Neuronal stem cell (in vitro differentiated cells): ENCODE results near the gene E4F1.

ENCODE experiments used
- DNase-seq: peaks from one replicate; pipeline ENCODE4 v3.0.0-alpha.2; 2013; ENCODE audit warnings: low spot score
- H2AFZ ChIP-seq: one replicate; pipeline ENCODE4 v1.6.1; 2013; ENCODE audit warnings: mild to moderate bottlenecking, low read length, inconsistent platforms
- H2AK5ac ChIP-seq: 2 replicates; pipeline ENCODE4 v1.6.1; 2013; ENCODE audit warnings: low read depth, mild to moderate bottlenecking, inconsistent platforms, low read length, moderate library complexity, mixed read lengths
- H2BK120ac ChIP-seq: 2 replicates; pipeline ENCODE4 v1.6.1; 2013; ENCODE audit warnings: low read depth, mild to moderate bottlenecking, inconsistent platforms, low read length, moderate library complexity, mixed read lengths
- H2BK12ac ChIP-seq: one replicate; pipeline ENCODE4 v1.6.1; 2013; ENCODE audit warnings: low read length, inconsistent platforms
- H2BK15ac ChIP-seq: 2 replicates; pipeline ENCODE4 v1.6.1; 2013; ENCODE audit warnings: mild to moderate bottlenecking, low read length, inconsistent platforms, mixed read lengths
- H2BK5ac ChIP-seq: one replicate; pipeline ENCODE4 v1.6.1; 2013; ENCODE audit warnings: inconsistent platforms, mild to moderate bottlenecking, low read length, moderate library complexity
- H3K14ac ChIP-seq: one replicate; pipeline ENCODE4 v1.6.1; 2013; ENCODE audit warnings: low read length, inconsistent platforms
- H3K18ac ChIP-seq: 2 replicates; pipeline ENCODE4 v1.6.1; 2013; ENCODE audit warnings: low read length, inconsistent platforms
- H3K23ac ChIP-seq: 2 replicates; pipeline ENCODE4 v1.6.1; 2013; ENCODE audit warnings: low read depth, mild to moderate bottlenecking, mixed read lengths, low read length, inconsistent platforms; ENCODE audit not compliant: poor library complexity
- H3K27ac ChIP-seq: replicated peaks from 3 replicates; pipeline ENCODE4 v1.5.1; 2013; ENCODE audit warnings: low read length, inconsistent platforms
- H3K27me3 ChIP-seq, 3 experiments: 2 replicates each; pipeline ENCODE4 v1.6.1; 2013; ENCODE audit warnings: low read length in 3 of 3, mild to moderate bottlenecking in 2 of 3, inconsistent platforms in 1 of 3, low read depth in 1 of 3, mixed read lengths in 1 of 3, moderate library complexity in 1 of 3; ENCODE audit not compliant: control insufficient read depth in 3 of 3, insufficient read depth in 3 of 3
- H3K36me3 ChIP-seq, 2 donors: replicated peaks in 1 of 2; 2 replicates each; pipeline ENCODE4 v1.6.1; 2013; ENCODE audit warnings: low read length in 2 of 2; ENCODE audit not compliant: control insufficient read depth in 2 of 2, insufficient read depth in 2 of 2
- H3K4ac ChIP-seq: 2 replicates; pipeline ENCODE4 v1.6.1; 2013; ENCODE audit warnings: inconsistent platforms, mild to moderate bottlenecking, low read length, moderate library complexity
- H3K4me1 ChIP-seq, 2 donors: 1 replicate in 1 of 2; 2 replicates in 1 of 2; pipeline ENCODE4 v1.6.1; 2013; ENCODE audit warnings: low read length in 2 of 2, low read depth in 1 of 2; ENCODE audit not compliant: control insufficient read depth in 2 of 2, insufficient read depth in 1 of 2
- H3K4me2 ChIP-seq: one replicate; pipeline ENCODE4 v1.6.1; 2013; ENCODE audit warnings: mild to moderate bottlenecking, low read length, inconsistent platforms; ENCODE audit not compliant: insufficient read depth, poor library complexity, severe bottlenecking
- H3K4me3 ChIP-seq, 2 donors: 2 replicates each; pipeline ENCODE4 v1.5.1; 2013; ENCODE audit warnings: low read length in 2 of 2, mild to moderate bottlenecking in 2 of 2, inconsistent platforms in 1 of 2, moderate library complexity in 1 of 2
- H3K79me1 ChIP-seq: one replicate; pipeline ENCODE4 v1.6.1; 2013; ENCODE audit warnings: low read depth, mild to moderate bottlenecking, inconsistent platforms, low read length, moderate library complexity
- H3K9ac ChIP-seq: one replicate; pipeline ENCODE4 v1.6.1; 2013; ENCODE audit warnings: mild to moderate bottlenecking, low read depth, low read length, inconsistent platforms; ENCODE audit not compliant: poor library complexity
- H3K9me3 ChIP-seq, 2 donors: replicated peaks in 1 of 2; 2 replicates each; pipeline versions ENCODE3 to v1.6.1; 2013; ENCODE audit warnings: low read length in 2 of 2, mild to moderate bottlenecking in 2 of 2, inconsistent platforms in 1 of 2, low read depth in 1 of 2, mixed read lengths in 1 of 2, moderate library complexity in 1 of 2; ENCODE audit not compliant: control insufficient read depth in 2 of 2, insufficient read depth in 1 of 2
- H4K8ac ChIP-seq: one replicate; pipeline ENCODE4 v1.6.1; 2013; ENCODE audit warnings: low read depth, mild to moderate bottlenecking, inconsistent platforms, low read length, moderate library complexity
- H4K91ac ChIP-seq: one replicate; pipeline ENCODE4 v1.6.1; 2013; ENCODE audit warnings: low read length, low read depth, mild to moderate bottlenecking, inconsistent platforms; ENCODE audit not compliant: poor library complexity
- WGBS, 2 donors: extraction: QIAGEN DNeasy Blood & Tissue Kit; methylation state at CpG; one replicate each; pipeline ENCODE4 v1.1.7; 2013; ENCODE audit warnings: missing lambda C conversion rate in 2 of 2, mixed read lengths in 1 of 2; ENCODE audit not compliant: insufficient read length in 2 of 2, insufficient replicate concordance in 1 of 2; ENCODE audit errors: extremely low coverage in 2 of 2; 5-methylcytosine and 5-hydroxymethylcytosine counted together

The E4F1 gene

GRCh38 chr16:2211923-2212347 is 11.5 kb upstream of the E4F1 start:
- peak overlapping the region; percentile 63 for H3K9ac ChIP-seq
- peaks cover 9 to 11% of the 10 kb centered on the region in 2 donors for H3K4me1 ChIP-seq
- no peak overlapping the region for H2AFZ ChIP-seq
- H3K36me3 ChIP-seq = peaks cover 38 to 57% of the 10 kb centered on the region in 2 donors
- no peak overlapping the region for H4K8ac ChIP-seq
- no peak overlapping the region for H2BK12ac ChIP-seq
- peaks cover 19% of the 10 kb centered on the region for H3K79me1 ChIP-seq
- H3K9me3 ChIP-seq = no peaks in the 10 kb centered on the region
- H3K27me3 ChIP-seq = no peaks in the 10 kb centered on the region
- peak overlapping the region; percentile 75 for H3K23ac ChIP-seq
- H2AK5ac ChIP-seq = no peak overlapping the region
- no peak overlapping the region for H3K4me2 ChIP-seq
- H2BK120ac ChIP-seq = no peak overlapping the region
- no peak overlapping the region for H4K91ac ChIP-seq
- peak overlapping the region in 1 of 2 donors; percentile 97 for H3K4me3 ChIP-seq
- H3K27ac ChIP-seq = no peak overlapping the region
- no CpG with 5 or more reads among the region's 11 CpGs for WGBS, 2 donors
- H2BK5ac ChIP-seq = peak overlapping the region; percentile 44
- H2BK15ac ChIP-seq = no peak overlapping the region
- DNase-seq = no peak
- no peak overlapping the region for H3K4ac ChIP-seq
- H3K18ac ChIP-seq = no peak overlapping the region
- no peak overlapping the region for H3K14ac ChIP-seq

DNA sequence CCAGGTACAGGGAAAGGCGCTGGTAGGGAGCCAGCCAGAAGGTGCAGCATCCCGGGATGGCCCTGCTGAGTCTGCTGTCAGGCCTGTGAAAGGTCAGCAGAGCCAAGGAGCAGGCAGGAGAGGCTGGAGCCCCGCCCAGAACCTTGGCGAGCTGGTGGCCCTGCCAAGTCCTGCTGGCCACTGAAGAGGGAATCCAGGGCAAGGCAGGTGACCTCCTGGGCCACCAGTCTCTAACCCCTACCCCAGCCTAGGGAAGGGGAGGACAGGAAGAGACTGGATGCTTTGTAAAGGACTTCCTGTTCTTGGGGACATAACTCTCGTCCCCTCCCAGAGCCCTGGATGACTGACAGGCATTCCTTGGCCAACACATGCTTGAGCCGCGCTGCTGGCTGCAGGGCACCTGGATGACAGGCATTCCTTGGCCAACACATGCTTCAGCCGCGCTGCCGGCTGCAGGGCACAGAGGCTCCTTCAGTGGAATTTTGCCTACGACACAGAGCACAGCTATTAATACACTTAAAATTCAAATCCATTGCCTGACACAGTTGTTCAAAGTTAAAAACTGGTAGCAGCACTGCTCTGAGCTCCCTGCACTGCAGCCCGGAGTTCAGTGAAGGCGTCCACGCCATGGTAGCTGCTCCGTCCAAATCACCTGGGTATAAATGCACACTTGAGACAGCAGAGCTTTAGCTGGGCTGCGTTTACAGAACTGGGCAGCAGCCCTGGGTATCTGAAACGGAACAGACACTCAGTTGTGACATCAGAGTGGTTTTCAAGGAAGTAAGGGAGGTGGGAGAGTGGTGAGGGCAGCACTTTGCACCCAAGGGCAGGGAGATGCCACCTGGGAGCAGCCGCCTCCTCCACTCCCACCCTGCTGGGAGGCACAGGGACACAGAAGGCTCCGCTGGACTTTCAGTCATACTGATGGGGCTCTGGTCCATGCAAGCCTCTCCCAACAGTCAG is 10.7 kb upstream of the E4F1 start:
- DNase-seq = no peak
- Histone ChIP-seq H2BK5ac (peak overlapping the region; percentile 44), H3K4me2 (peak overlapping the region; percentile 96), H2BK12ac (no peak overlapping the region), H3K18ac (no peak overlapping the region), H3K9ac (no peak overlapping the region), H3K14ac (no peak overlapping the region), H4K91ac (no peak overlapping the region), H3K9me3 (no peaks in the 10 kb centered on the region), H2AK5ac (no peak overlapping the region), H3K23ac (peak overlapping the region; percentile 75), H4K8ac (no peak overlapping the region), H2BK15ac (no peak overlapping the region), H3K27me3 (no peaks in the 10 kb centered on the region), H3K36me3 (peaks cover 34 to 50% of the 10 kb centered on the region in 2 donors), H3K79me1 (peaks cover 18% of the 10 kb centered on the region), H3K4ac (no peak overlapping the region), H3K27ac (no peak overlapping the region), H2BK120ac (no peak overlapping the region), H3K4me3 (peak overlapping the region in 1 of 2 donors; percentile 97), H2AFZ (no peak overlapping the region), H3K4me1 (peaks cover 9 to 11% of the 10 kb centered on the region in 2 donors)
- WGBS, 2 donors = no CpG with 5 or more reads among the region's 19 CpGs

DNA sequence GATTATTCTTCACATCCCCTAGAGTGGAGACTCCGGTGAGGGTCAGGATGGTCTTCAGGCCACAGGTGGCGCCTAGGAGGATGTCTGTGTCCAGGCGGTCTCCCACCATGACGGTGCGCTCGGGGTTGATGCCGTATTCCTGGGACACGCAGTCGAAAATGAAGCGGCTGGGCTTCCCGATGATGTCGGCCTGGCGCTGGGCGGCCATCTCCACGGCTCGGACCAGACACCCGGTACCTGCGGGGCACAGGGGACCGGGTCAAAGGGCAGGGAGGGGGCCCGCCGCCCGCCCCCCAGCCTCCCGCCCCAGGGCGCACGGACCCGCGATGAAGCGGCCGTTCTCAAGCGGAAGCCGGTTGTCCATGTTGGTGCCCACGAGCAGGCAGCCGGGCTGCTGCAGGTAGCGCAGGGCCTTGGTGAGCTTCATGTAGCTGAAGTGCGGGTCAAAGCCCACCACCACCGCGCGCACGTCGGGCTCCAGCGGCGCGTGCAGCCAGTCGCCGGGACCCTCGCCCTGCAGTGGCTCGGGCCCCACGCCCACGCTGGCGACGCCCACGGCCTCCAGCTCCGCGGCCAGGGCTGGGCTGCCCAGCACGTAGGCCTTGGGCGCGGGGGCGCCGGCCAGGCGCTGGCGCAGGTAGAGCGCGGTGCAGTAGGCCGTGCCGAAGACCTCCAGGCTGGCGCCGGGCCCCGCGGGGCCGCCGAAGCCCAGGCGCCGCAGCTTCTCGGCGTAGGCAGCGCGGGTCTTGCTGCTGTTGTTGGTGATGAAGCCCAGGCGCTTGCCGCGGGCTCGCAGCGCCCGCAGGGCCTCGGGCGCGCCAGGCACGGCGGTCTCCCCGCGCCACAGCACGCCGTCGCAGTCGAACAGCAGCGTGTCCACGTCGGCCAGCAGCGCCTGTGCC is 9.3 kb upstream of the E4F1 start:
- H4K8ac ChIP-seq = no peak overlapping the region
- H3K79me1 ChIP-seq = peaks cover 14% of the 10 kb centered on the region
- H3K9ac ChIP-seq = peak overlapping the region; percentile 98
- H3K4ac ChIP-seq = no peak overlapping the region
- H2BK15ac ChIP-seq = peak overlapping the region; percentile 26
- H3K23ac ChIP-seq = peak overlapping the region; percentile 95
- no peaks in the 10 kb centered on the region for H3K9me3 ChIP-seq
- no peak overlapping the region for H4K91ac ChIP-seq
- peaks cover 9 to 11% of the 10 kb centered on the region in 2 donors for H3K4me1 ChIP-seq
- H2AK5ac ChIP-seq = peak overlapping the region; percentile 84
- peak overlapping the region; percentile 97 to 100 for H3K4me3 ChIP-seq
- peak overlapping the region; percentile 96 for H3K4me2 ChIP-seq
- H2BK5ac ChIP-seq = peak overlapping the region; percentile 94
- H3K36me3 ChIP-seq = peaks cover 22 to 36% of the 10 kb centered on the region in 2 donors
- peak overlapping the region; percentile 82 for H3K14ac ChIP-seq
- H3K27ac ChIP-seq = peak overlapping the region; percentile 81
- no CpG with 5 or more reads among the region's 98 CpGs for WGBS, 2 donors
- H2BK120ac ChIP-seq = no peak overlapping the region
- H3K27me3 ChIP-seq = no peaks in the 10 kb centered on the region
- H2AFZ ChIP-seq = peak overlapping the region; percentile 81
- peak overlapping the region; percentile 96 for H3K18ac ChIP-seq
- no peak for DNase-seq
- peak overlapping the region; percentile 41 for H2BK12ac ChIP-seq
